ENCODE data around the gene LRSAM1. TPM values are rescaled to one million over a fixed set of nuclear protein-coding genes. Genes with fewer than 3 reads are reported as not detected.

LRSAM1 gene
- polyA plus RNA-seq (2013), result 11.0 and 12.1 TPM in 2 replicates

DNA sequence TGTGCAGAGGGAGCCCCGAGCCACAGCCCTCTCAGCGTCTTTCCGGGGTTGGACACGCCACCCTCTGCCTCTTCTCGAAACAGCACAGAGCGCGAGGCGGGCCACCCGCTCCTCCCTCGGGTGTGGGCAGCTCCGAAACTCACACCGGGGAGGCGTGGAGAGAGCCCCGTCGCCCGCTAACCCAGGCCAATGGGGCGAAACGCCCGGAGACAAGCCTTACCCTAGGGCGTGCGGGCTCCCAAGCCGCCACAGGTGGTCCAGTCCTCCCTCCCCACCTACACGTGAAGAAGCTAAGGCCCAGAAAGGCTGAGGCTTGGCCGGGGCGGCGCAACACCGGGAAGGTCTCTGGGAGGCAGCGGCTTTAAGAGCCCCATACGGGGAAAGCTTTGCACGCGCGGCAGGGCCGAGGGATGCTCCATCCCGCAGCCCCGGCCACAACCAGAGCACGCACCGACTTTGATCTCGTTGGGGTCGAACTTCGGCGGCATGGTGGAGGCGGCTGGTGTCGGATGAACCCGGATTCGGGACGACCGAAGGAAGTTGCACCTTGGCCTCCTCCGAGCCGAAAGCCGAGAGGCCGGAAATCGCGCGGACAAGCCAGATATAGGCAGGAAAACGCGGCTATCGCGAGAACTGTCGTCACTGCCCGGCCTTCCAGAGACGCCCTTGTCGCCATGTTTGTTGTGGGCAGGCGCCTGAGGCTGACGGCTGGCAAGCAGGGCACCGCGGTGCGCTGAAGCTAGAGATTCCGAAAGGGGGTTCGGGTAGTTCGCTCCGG is at the start of gene LRSAM1, which contains the start of gene RPL12:
LRSAM1 (plus strand) TSS at position 681 of the 778 bp plus-strand sequence. CDS start 3,018 bp downstream, outside the sequence.
RPL12 (minus strand) TSS at position 577 of the 778 bp plus-strand sequence; CDS start at position 488, 89 bp downstream.
- peaks cover 36 to 48% of the 10 kb centered on the region in 2 experiments for H3K36me3 ChIP-seq (ENCODE audit: control insufficient read depth in 1 of 2, insufficient read depth in 2 of 2, low read length in 2 of 2)
- H3K14ac ChIP-seq (ENCODE audit: low read length), result peak within 1 kb of the TSS; percentile 91
- peak within 1 kb of the TSS; percentile 14 for H3K23ac ChIP-seq (ENCODE audit: low read length)
- peaks cover 11 to 20% of the 10 kb centered on the region in 2 experiments for H3K4me1 ChIP-seq (ENCODE audit: control insufficient read depth in 1 of 2, insufficient read depth in 2 of 2, low read length in 2 of 2)
- peak within 1 kb of the TSS; percentile 96 for H3K18ac ChIP-seq (ENCODE audit: low read length)
- peak within 1 kb of the TSS; percentile 92 for H3K4me3 ChIP-seq (ENCODE audit: low read depth, low read length)
- no peaks in the 10 kb centered on the region for H3K27me3 ChIP-seq (ENCODE audit: insufficient read depth, low read length)
- H4K91ac ChIP-seq (ENCODE audit: low read depth, low read length), result peak within 1 kb of the TSS; percentile 93
- DNase-seq, result peak; percentile 95 to 99
- peak within 1 kb of the TSS; percentile 84 for H2BK120ac ChIP-seq (ENCODE audit: insufficient read depth, low read length, poor library complexity)
- no CpG with 5 or more reads among the region's 71 CpGs for WGBS (ENCODE audit: extremely low coverage, insufficient coverage, insufficient read length)
- H3K27ac ChIP-seq (ENCODE audit: low read depth, low read length), result peak within 1 kb of the TSS; percentile 81
- peak within 1 kb of the TSS; percentile 10 for H2BK12ac ChIP-seq (ENCODE audit: low read length)
- H4K12ac ChIP-seq (ENCODE audit: low read depth, low read length), result peak within 1 kb of the TSS; percentile 88
- H3K9me3 ChIP-seq (ENCODE audit: insufficient read depth, low read depth, low read length), result no peaks in the 10 kb centered on the region
- peak within 1 kb of the TSS; percentile 89 for H2BK5ac ChIP-seq (ENCODE audit: low read depth, low read length, poor library complexity)
- H2AFZ ChIP-seq (ENCODE audit: insufficient read depth, low read length, poor library complexity), result peak within 1 kb of the TSS; percentile 21
- H3K79me2 ChIP-seq (ENCODE audit: control insufficient read depth, insufficient read depth, low read length, poor library complexity), result peaks cover 23% of the 10 kb centered on the region
- peak within 1 kb of the TSS; percentile 97 for H3K9ac ChIP-seq (ENCODE audit: low read length)
- peaks cover 18% of the 10 kb centered on the region for H3K79me1 ChIP-seq (ENCODE audit: low read length)
- peak within 1 kb of the TSS; percentile 100 for H3K4ac ChIP-seq (ENCODE audit: low read depth, low read length)
- H3K4me2 ChIP-seq (ENCODE audit: low read length), result peak within 1 kb of the TSS; percentile 94
- H2AK5ac ChIP-seq (ENCODE audit: low read length), result peak within 1 kb of the TSS; percentile 88
- H4K8ac ChIP-seq (ENCODE audit: low read depth, low read length), result peak within 1 kb of the TSS; percentile 88

DNA sequence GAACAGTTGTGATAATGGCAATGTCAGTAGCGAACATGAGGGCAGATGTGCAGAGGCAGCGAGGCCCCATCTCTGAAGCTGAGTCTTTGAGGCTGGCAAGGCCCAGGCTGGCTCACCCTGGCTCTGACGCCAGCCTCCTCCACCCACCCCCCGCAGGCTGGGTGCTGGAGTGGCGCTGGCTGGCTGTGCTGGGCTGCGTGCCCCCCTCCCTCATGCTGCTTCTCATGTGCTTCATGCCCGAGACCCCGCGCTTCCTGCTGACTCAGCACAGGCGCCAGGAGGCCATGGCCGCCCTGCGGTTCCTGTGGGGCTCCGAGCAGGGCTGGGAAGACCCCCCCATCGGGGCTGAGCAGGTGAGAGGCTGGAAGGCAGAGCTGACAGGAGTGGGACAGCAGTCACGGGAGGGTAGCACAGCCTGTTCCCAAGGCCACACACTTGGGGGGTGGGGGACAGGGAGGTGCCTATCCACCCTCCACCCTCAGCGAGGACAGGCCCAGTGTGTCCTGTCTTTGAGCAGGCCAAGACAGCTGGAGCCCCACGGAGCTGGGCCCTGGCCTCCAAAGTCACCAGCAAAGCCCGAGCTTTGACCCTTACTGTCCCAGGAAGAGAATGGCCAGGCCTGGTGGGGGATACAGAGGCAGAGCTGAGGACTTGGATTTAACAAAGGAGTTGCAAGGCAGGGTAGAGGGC is 48.8 kb upstream of the LRSAM1 start:
- H3K23ac ChIP-seq (ENCODE audit: low read length), result no peak overlapping the region
- H3K9ac ChIP-seq (ENCODE audit: low read length), result no peak overlapping the region
- peaks cover 10% of the 10 kb centered on the region for H3K79me2 ChIP-seq (ENCODE audit: control insufficient read depth, insufficient read depth, low read length, poor library complexity)
- H4K8ac ChIP-seq (ENCODE audit: low read depth, low read length), result no peak overlapping the region
- H3K27ac ChIP-seq (ENCODE audit: low read depth, low read length), result no peak overlapping the region
- H3K27me3 ChIP-seq (ENCODE audit: insufficient read depth, low read length), result no peaks in the 10 kb centered on the region
- H3K4ac ChIP-seq (ENCODE audit: low read depth, low read length), result no peak overlapping the region
- H3K9me3 ChIP-seq (ENCODE audit: insufficient read depth, low read depth, low read length), result no peaks in the 10 kb centered on the region
- H3K14ac ChIP-seq (ENCODE audit: low read length), result no peak overlapping the region
- H4K12ac ChIP-seq (ENCODE audit: low read depth, low read length), result no peak overlapping the region
- H3K4me1 ChIP-seq (ENCODE audit: control insufficient read depth in 1 of 2, insufficient read depth in 2 of 2, low read length in 2 of 2), result peaks cover 8 to 11% of the 10 kb centered on the region in 2 experiments
- H4K91ac ChIP-seq (ENCODE audit: low read depth, low read length), result no peak overlapping the region
- DNase-seq, result no peak
- H2AFZ ChIP-seq (ENCODE audit: insufficient read depth, low read length, poor library complexity), result no peak overlapping the region
- no peak overlapping the region for H2BK5ac ChIP-seq (ENCODE audit: low read depth, low read length, poor library complexity)
- no peak overlapping the region for H3K4me3 ChIP-seq (ENCODE audit: low read depth, low read length)
- no peak overlapping the region for H2AK5ac ChIP-seq (ENCODE audit: low read length)
- no peak overlapping the region for H2BK120ac ChIP-seq (ENCODE audit: insufficient read depth, low read length, poor library complexity)
- peaks cover 4% of the 10 kb centered on the region for H3K79me1 ChIP-seq (ENCODE audit: low read length)
- peaks cover 68 to 69% of the 10 kb centered on the region in 2 experiments for H3K36me3 ChIP-seq (ENCODE audit: control insufficient read depth in 1 of 2, insufficient read depth in 2 of 2, low read length in 2 of 2)
- H2BK12ac ChIP-seq (ENCODE audit: low read length), result no peak overlapping the region
- no CpG with 5 or more reads among the region's 18 CpGs for WGBS (ENCODE audit: extremely low coverage, insufficient coverage, insufficient read length)
- peak overlapping the region; percentile 19 for H3K18ac ChIP-seq (ENCODE audit: low read length)
- no peak overlapping the region for H3K4me2 ChIP-seq (ENCODE audit: low read length)

DNA sequence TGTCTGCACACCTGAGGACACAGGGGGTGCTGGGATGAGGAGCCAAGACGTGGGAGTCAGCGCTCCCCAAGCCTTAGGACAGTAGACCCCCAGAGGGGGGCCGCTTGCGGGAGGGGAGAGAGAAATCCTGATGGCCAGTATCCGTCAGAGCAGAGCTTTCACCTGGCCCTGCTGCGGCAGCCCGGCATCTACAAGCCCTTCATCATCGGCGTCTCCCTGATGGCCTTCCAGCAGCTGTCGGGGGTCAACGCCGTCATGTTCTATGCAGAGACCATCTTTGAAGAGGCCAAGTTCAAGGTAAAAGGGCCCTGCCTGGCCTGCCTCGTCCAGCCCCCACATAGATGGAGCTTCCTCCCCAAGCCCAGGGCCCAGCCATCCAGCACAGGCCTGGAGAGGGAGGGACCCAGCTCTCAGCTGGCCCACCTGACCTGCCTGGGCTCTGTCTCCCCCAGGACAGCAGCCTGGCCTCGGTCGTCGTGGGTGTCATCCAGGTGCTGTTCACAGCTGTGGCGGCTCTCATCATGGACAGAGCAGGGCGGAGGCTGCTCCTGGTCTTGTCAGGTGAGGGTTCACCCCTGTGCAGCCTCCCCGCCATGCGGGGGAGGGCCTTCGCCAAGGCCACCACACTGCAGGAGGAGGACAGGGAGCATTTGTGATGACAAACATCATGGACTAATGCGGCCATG is 47.7 kb upstream of the LRSAM1 start:
- no peak overlapping the region for H4K91ac ChIP-seq (ENCODE audit: low read depth, low read length)
- no CpG with 5 or more reads among the region's 22 CpGs for WGBS (ENCODE audit: extremely low coverage, insufficient coverage, insufficient read length)
- no peak overlapping the region for H2BK120ac ChIP-seq (ENCODE audit: insufficient read depth, low read length, poor library complexity)
- H3K27ac ChIP-seq (ENCODE audit: low read depth, low read length), result no peak overlapping the region
- H2BK12ac ChIP-seq (ENCODE audit: low read length), result no peak overlapping the region
- H3K4me3 ChIP-seq (ENCODE audit: low read depth, low read length), result no peak overlapping the region
- H3K9me3 ChIP-seq (ENCODE audit: insufficient read depth, low read depth, low read length), result no peaks in the 10 kb centered on the region
- H4K12ac ChIP-seq (ENCODE audit: low read depth, low read length), result no peak overlapping the region
- H4K8ac ChIP-seq (ENCODE audit: low read depth, low read length), result no peak overlapping the region
- H3K36me3 ChIP-seq (ENCODE audit: control insufficient read depth in 1 of 2, insufficient read depth in 2 of 2, low read length in 2 of 2), result peaks cover 73 to 76% of the 10 kb centered on the region in 2 experiments
- H2BK5ac ChIP-seq (ENCODE audit: low read depth, low read length, poor library complexity), result no peak overlapping the region
- peaks cover 1% of the 10 kb centered on the region for H3K79me2 ChIP-seq (ENCODE audit: control insufficient read depth, insufficient read depth, low read length, poor library complexity)
- H3K4me2 ChIP-seq (ENCODE audit: low read length), result no peak overlapping the region
- H3K79me1 ChIP-seq (ENCODE audit: low read length), result no peaks in the 10 kb centered on the region
- H2AFZ ChIP-seq (ENCODE audit: insufficient read depth, low read length, poor library complexity), result no peak overlapping the region
- no peak overlapping the region for H3K4ac ChIP-seq (ENCODE audit: low read depth, low read length)
- no peak overlapping the region for H2AK5ac ChIP-seq (ENCODE audit: low read length)
- no peak overlapping the region for H3K9ac ChIP-seq (ENCODE audit: low read length)
- no peak overlapping the region for H3K18ac ChIP-seq (ENCODE audit: low read length)
- no peak for DNase-seq
- H3K23ac ChIP-seq (ENCODE audit: low read length), result no peak overlapping the region
- H3K27me3 ChIP-seq (ENCODE audit: insufficient read depth, low read length), result no peaks in the 10 kb centered on the region
- no peak overlapping the region for H3K14ac ChIP-seq (ENCODE audit: low read length)
- peaks cover under 1 to 6% of the 10 kb centered on the region in 2 experiments for H3K4me1 ChIP-seq (ENCODE audit: control insufficient read depth in 1 of 2, insufficient read depth in 2 of 2, low read length in 2 of 2)

DNA sequence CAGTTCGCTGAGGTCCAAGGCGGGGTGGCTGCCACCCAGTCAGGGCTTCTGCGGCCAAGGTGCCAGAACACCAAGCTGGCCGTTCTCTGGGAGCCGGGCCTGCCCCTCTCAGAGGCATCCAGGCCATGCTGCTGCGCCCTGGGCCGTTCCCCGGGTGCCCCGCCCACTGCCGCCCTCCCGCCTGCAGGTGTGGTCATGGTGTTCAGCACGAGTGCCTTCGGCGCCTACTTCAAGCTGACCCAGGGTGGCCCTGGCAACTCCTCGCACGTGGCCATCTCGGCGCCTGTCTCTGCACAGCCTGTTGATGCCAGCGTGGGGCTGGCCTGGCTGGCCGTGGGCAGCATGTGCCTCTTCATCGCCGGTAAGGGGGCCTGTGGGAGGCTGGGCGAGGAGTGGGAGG is 46.7 kb upstream of the LRSAM1 start:
- Histone ChIP-seq H3K9me3 (ENCODE audit: insufficient read depth, low read depth, low read length) (no peaks in the 10 kb centered on the region), H4K91ac (ENCODE audit: low read depth, low read length) (no peak overlapping the region), H3K4ac (ENCODE audit: low read depth, low read length) (no peak overlapping the region), H3K23ac (ENCODE audit: low read length) (no peak overlapping the region), H3K14ac (ENCODE audit: low read length) (no peak overlapping the region), H3K9ac (ENCODE audit: low read length) (no peak overlapping the region), H3K36me3 (ENCODE audit: control insufficient read depth in 1 of 2, insufficient read depth in 2 of 2, low read length in 2 of 2) (peaks cover 69 to 73% of the 10 kb centered on the region in 2 experiments), H2BK12ac (ENCODE audit: low read length) (no peak overlapping the region), H2BK120ac (ENCODE audit: insufficient read depth, low read length, poor library complexity) (no peak overlapping the region), H3K4me2 (ENCODE audit: low read length) (no peak overlapping the region), H3K79me1 (ENCODE audit: low read length) (no peaks in the 10 kb centered on the region), H3K4me1 (ENCODE audit: control insufficient read depth in 1 of 2, insufficient read depth in 2 of 2, low read length in 2 of 2) (peaks cover 0 to 3% of the 10 kb centered on the region in 2 experiments), H3K27me3 (ENCODE audit: insufficient read depth, low read length) (no peaks in the 10 kb centered on the region), H3K18ac (ENCODE audit: low read length) (no peak overlapping the region), H2AFZ (ENCODE audit: insufficient read depth, low read length, poor library complexity) (no peak overlapping the region), H4K8ac (ENCODE audit: low read depth, low read length) (no peak overlapping the region), H3K79me2 (ENCODE audit: control insufficient read depth, insufficient read depth, low read length, poor library complexity) (no peaks in the 10 kb centered on the region), H4K12ac (ENCODE audit: low read depth, low read length) (no peak overlapping the region), H2BK5ac (ENCODE audit: low read depth, low read length, poor library complexity) (no peak overlapping the region), H3K4me3 (ENCODE audit: low read depth, low read length) (no peak overlapping the region), H3K27ac (ENCODE audit: low read depth, low read length) (no peak overlapping the region), H2AK5ac (ENCODE audit: low read length) (no peak overlapping the region)
- WGBS (ENCODE audit: extremely low coverage, insufficient coverage, insufficient read length), result no CpG with 5 or more reads among the region's 23 CpGs
- DNase-seq, result no peak
